GM21619 (cell line): Measurements from ENCODE around the gene CDC40.
"Not testable (repeated sequence)": the region's sequence is repeated elsewhere in the genome, so short reads cannot be mapped to it uniquely, and the experiment has no call there.

Experiments
- ATAC-seq: cut with Tn5 transposase; IDR thresholded peaks from one replicate; pipeline ENCODE4 v1.9.1; 2021; ENCODE audit not compliant: unreplicated experiment

CDC40 gene

DNA sequence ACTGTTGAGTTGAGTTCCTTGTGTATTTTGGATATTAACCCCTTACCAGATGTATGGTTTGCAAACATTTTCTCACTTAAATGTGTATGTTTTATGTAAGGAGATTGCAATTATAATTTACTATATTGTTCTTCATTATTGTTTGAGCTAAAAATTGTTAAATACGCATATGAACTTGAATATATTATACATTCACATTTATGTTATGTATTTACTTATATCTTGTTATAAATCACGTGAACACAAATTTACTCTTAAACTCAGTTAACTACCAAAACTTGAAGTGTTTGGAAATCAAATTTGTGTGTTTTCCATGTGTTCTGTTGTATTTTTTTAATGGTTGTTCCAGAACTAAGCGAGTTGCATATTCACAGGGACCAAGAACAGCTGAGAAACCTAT lies 18.3 kb downstream of the CDC40 start:
- ATAC-seq: no peak

DNA sequence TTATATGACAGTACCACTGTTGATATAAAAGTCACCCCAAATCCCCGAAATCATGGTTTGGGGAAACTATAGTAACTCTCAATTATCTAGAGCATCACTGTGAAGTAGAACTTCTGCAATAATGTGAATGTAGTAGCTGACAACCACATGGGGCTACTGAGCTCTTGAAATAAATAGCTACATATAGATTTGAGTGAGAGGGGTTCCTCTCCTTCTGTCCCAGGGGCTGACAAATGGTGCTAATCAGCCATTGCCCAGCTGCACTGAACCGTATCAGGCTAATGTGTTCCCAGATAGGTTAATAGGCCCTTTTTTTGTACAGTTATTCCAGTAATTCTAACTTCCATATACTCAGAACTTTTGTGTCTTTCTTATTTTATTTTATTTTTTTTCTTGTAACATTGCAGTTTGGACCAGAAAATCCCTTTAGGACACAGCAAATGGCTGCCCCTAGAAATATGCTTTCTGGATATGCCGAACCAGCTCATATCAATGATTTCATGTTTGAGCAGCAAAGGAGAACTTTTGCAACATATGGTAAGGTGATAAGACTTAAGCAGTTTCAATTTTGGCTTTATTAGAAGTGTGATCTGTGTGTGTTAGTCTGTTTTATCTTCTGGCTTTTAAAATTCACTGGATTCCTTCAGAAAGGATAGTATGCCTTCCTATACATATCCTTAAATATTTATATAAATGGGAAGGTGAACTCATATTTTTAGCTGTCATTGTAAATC lies 21.1 kb downstream of the CDC40 start:
- no peak for ATAC-seq

DNA sequence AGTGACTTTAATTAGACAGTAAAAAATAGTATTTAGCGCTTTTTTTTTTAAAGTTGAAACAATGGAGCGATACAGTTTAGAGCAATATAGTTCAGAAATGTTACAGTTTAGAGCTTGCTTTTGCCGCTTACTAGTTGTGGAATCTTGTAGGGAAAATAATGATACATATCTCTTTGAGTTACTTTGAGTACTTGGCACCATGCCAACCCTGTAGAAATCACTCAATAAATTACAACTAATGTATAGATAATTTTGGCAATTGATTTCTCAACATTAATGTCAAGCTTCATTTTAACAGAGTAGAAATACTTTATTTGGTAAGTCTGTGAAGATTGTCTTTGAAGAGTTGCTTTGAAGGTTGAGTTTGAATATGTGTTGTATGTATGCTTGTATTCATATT lies 27.4 kb downstream of the CDC40 start:
- ATAC-seq: no peak

DNA sequence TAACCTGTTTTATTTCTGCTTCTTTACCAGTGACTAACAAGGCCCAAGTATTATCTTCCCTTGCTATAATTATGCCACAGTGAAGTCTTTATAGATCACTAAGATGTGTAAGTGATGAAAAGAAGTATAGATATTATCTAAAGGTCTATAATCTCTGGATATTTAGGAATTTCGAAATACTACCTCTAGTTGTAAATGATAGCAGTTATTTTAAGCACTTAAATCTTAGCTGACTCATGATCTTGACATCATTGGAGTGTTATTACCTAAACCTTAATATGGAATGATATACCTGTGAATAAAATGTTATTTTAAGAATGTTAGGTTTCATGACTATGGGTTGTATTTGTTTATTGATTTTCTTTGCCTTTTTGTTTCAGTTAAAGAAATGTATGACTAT lies 31.5 kb downstream of the CDC40 start:
- no peak for ATAC-seq

DNA sequence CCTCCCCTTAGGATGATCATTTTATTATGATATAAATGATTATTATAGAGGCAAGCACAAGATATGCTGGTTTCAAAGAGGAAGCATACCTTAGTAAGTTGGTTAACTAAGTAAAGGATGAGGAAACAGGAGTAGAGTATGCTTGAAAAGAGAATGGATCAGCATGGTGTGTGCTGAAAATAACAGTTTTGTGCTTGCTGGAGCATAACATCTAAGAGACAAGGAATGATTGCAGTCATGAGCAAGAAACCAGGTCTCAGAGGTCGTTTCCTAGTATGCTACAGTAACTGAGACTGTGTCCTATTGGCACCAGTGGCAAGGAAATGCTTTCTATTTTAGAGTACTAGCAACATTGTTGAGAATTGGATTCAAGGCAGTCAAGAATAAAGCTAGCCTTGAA lies 34.1 kb downstream of the CDC40 start:
- no peak for ATAC-seq

DNA sequence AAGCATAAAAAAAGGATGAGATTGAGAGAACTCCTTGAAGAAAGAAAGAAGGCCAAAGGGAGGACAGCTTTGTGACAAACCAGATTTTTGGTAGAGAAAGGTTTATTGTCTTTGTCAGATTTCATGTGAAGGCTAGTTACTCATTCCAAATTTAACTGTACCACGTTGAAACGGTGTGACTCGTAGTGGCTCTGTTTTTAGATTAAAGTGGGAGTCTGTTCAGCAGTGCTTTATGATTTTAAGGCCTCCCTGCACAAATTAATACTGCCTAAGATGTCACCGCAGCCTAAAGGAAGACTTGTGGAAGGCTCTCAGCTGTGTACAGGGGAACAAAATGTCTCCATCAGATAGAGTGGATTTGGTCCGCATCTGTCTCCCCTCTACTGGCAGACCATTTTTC lies 35.9 kb downstream of the CDC40 start:
- ATAC-seq: no peak

DNA sequence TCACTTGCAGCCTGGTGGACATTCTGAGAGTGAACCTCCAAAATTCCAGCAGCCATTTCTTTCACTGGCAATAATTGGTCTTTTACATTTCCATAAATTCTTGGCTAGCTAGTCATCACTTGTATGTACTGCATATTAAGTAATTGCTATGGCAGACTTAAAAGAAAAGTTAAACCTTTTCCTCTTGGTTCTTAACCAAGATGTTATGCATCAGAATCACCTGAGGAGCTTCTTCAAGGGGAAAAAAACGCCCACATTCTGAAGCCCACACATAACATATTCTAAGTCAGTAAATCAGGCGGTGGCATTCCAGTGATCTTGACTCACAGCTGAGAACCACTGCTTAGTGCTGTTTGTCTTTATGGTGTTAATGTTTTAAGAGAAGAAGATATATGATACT lies 37.0 kb downstream of the CDC40 start:
- ATAC-seq: no peak

DNA sequence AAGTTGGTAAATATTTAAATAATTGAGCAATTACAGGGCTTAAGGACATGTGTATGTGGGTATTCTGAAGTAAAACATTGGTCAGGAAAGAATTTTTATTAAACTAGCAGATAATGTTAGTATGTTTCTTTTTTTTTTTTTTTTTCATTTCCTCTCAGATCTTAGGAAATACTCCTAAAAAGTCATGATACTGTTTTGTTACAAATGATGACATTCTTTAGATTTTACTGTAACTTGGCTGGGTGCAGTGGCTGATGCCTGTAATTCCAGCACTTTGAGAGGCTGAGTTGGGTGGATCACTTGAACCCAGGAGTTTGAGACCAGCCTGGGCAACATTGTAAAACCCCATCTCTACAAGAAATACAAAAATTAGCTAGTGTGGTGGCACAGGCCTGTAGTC lies 41.5 kb downstream of the CDC40 start:
- ATAC-seq: no peak

DNA sequence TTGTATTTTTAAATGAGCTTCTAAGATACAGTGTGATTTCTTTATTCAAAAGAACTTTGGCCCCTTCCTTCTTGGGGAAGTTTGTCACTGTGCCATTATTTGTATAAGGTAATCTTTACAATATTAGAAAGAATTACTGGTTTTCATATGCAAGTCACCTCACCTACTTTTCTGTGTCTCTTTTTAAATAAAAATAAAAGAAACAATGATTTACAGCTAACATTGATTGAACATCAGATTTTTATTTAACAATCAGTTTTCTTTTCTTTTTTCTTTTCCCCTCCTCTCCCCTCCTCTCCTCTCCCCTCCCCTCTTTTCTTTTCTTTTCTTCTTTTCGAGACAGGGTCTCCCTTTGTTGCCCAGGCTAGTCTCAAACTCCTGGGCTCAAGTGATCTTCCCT lies 46.0 kb downstream of the CDC40 start:
- ATAC-seq: no peak

DNA sequence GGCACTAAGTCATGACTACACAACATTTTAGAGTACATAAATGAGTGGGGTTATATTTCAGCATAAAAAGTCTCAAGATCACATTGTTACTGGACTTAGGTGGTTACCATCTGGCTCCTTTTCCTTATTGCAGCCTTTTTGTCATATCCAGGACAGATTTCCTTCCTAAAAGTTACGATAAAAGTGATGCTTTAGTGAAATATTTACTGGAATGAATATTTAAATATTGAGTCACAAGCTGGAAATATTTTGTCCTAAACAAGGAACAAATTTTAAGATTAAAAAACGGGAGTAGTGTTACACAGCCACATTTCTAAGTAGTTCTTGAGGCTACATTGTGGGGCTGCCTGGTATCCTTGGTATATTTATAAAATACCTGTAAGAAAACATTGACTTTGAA lies 52.2 kb downstream of the CDC40 start:
- no peak for ATAC-seq

DNA sequence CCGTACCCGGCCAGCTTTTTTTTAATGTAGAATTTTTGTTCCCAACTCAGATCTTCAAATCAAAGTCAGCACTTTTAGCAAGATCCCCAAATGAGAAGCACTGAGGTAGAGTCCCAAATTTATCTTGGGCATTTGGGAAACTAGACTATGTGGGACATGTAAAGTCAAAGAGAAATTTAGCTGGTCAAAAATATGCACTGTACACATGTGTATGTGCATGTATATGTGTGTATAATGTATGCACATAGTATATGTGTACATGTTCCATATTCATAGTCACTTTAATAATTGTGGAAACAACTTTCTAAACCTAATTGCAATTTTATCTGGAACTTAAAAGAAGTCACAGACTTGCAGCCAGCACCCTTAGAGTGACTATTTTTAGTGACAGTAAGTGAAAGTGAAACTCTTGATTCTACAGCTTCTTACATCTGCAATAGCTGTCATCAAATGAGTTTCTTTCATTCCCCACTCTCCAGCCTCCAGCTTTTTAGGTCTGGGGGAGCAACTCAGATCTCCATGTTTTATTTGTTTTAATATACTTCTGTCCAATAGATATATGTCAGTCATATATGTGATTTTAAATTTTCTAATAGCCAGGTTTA lies 53.6 kb downstream of the CDC40 start:
- ATAC-seq: peak; percentile 97

DNA sequence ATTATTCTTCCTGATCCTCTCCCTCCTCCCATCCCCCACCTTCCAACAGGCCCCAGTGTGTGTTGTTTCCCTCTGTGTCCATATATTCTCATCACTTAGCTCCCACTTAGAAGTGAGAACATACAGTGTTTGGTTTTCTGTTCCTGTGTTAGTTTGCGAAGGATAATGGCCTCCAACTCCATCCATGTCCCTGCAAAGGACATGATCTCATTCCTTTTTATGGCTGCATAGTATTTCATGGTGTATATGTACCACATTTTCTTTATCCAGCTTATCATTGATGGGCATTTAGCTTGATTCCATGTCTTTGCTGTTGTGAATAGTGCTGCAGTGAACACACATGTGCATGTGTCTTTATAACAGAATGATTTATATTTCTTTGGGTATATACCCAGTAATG lies 55.8 kb downstream of the CDC40 start:
- not testable (repeated sequence) for ATAC-seq

DNA sequence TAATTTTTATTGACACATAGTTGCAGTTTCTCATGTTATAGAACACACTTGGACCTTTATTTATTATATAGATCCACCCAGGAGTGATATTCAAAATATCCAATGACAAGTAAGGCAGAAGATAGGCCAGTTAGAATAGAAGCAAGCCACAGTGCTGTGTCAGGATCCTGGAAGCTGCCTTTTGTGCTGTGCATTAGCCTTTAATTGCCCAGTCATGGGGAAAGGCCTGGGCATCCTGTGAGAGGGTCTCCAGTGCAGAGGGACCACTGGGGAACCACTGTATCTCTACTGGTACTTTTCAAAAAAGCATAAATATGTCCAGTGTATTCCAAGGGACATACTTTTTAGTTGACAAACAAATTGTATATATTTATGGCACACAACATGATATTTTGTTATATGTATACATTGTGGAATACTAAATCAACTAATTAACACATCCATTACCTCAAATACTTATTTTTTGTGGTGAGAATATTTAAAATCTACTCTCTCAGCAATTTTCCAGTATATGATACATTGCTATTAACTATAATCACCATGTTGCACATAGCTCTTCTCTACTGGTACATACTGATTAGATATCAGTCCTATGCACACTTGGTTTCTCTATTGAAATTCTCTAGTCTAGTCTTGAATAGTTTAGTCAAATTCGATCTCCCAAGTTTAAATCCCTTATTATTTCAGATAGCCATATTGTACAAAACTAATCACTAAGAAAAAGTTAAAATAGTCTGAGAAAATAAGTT lies 59.5 kb downstream of the CDC40 start:
- no peak for ATAC-seq

DNA sequence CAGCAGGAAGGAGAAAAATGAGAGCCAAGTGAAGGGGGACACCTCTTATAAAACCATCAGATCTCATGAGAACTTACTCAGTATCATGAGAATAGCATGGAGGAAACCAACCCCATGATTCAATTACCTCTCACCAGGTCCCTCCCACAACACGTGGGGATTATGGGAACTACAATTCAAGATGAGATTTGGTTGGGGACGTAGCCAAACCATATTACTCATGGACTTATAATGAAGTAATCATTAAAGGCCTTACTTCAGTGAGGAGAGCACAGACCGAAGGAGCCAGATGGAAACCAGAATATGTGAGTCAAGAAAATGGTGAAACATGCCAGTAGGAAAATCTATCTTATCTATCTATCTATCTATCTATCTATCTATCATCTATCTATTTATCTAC lies 64.4 kb downstream of the CDC40 start:
- not testable (repeated sequence) for ATAC-seq

DNA sequence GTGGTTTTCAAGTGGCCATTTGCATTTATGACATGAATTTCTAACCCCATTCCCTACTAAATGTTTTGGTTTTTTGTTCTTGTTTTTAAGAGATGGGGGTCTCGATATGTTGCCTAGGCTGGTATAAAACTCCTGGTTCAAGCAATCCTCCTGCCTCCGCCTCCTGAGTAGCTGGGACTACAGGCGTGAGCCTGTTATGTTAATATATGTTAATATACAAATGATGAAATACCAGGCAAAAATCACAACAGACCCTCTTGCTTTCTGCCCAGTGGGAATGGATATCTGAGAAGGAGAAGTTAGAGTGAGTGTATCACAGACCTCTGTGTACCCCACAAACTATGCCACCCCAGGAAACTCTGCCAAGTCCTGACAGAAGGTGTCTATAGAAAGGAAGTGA lies 66.2 kb downstream of the CDC40 start:
- ATAC-seq: no peak

DNA sequence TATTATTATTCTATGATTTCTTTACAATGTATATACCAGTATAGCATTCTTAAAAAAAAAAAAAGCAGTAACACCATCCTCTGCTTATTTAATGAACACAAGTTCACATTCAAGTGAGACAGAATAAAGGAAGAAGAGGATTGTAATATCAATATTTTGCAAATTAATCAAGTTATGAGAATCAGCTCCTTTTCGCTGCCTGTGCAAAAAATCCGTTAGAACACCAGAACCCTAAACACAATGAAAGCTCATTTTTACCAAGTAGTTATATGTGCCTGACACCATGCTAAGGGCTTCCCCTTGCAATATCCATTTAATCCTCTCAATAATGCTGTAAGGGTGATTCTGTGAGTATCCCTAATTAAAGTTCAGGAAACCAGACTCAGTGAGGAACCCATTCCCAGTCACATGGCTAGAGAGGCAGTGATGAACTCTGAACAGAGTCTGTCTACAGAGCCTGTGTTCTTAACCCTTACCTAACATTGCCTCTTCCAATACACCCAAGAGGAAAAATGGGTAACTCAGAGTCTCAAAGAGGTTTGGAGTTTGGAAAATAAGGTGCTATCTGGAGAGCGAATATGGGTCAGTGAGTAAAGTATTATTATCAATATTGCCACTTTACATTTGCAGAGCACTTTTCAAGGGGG lies 66.8 kb downstream of the CDC40 start:
- ATAC-seq: no peak

DNA sequence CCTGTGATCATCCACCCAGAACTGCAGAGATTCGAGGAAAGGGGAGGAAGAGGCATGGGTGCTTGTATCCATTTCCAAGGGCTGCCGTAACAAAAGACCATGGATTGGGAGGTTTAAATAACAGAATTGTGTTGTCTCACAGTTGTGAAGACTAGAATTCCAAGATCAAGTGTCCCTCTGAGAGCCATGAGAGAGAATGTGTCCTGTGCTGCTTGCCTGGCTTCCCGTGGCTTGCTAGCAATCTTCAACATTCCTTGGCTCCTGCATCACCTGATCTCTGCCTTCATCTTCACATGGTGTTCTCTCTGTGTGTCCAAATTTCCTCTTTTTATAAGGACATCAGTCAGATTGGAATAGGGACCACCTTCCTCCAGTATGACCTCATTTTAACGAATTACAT lies 69.8 kb downstream of the CDC40 start:
- ATAC-seq: no peak

DNA sequence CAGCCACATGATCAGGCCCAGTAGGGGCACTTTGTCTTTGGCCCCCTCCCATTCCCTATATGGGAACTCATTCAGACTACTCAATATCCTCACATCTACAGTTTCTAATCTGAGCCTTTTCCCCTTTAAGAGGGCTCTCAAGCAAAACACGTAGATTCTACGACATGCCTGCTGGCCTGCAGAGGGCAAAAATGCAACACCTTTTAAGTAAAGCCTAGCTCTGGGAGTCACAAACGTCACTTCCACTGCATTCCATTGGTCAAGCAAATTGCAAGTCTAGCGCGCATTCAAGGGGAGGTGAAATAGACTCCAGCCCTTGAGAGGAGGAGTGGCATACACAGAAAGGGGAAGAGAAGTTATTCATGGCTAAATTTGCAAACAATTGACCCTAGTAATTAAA lies 70.6 kb downstream of the CDC40 start:
- ATAC-seq: no peak

DNA sequence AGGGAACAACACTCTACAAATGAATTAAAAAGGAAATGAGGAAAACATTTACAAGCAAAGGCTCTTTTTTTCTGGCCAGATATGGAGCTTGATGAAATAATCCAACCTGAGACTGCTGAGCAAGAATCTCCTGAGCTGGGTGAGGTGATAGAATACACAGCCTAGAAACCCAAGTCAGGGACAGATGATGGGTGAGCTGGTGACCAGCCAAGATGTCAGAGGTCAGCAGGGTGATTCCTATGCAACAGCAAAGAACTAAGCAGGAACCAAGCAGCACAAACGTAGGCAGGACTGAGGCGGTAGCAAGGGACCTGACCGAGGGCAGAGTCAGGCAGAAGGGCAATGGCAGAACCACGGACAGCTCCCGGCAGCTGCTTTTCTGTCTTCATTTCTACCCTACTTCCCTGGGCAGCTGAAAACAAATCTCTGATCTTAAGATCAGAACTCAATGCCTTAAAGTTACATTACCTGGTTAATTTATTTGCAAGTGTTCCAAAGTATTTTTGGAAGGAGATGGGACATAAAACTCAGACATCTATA lies 75.1 kb downstream of the CDC40 start:
- ATAC-seq: no peak

DNA sequence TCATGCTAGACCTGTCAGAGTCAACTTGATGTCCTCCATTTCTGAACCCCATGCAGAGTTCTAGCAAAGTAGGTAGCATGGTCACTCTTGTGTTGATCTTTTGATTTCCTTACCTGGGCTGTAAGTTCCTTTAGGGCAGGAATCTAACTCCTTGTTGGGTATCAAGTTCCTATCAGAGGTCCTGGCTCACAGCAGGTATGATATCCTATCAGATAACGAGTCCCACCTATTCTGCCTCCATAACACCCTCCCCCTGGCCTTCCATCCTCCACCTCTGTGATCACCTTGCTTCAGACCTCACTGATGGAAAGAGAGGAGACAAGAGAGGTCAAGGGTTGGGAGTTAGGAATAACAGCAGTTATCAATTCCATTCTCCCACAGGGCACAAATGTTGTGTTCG lies 76.1 kb downstream of the CDC40 start:
- no peak for ATAC-seq

DNA sequence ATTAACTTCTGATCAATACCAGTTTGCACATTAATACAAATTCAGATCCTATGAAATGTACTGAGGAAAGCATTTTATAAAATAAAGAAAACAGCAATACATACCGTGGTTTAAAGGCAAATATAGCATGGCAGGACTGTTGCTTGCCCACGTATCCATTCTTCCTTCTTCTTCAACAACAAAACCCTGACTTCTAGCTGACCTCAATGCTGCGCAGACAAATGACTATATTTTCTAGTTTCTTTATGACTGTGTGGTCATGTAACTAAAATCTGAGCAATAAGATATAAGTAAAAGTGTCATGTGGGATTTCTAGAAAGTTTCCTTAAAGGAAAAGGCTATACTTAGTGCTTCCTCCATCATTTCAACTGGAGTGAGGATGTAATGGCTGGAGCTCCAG lies 85.0 kb downstream of the CDC40 start:
- no peak for ATAC-seq

DNA sequence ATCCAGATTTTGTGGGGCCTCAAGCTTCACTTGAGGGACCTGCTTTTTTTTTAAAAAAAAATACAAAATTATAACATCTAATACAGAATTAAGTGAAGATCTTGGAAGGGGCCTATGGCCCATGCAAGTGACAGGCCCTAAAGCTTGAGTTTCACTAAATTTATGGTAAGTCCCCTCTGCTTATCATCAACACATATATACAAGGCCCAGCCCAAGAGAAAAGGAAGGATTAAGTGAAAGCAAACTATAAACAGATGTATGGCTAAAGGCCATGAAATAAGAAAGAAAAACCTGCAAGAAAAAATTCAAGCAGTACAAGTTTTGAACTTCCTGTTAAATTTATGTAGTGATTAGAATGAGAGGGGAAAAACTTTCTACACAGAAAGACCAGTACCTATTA lies 86.8 kb downstream of the CDC40 start:
- no peak for ATAC-seq
